HFF-Myc (cell line): ENCODE measurements around the gene LMX1B.

Source experiments
- DNase-seq: peaks from one replicate; pipeline ENCODE4 v3.0.0-alpha.2; 2011; ENCODE audit warnings: low read depth; ENCODE audit errors: extremely low read depth
- H3K4me3 ChIP-seq: replicated peaks from 2 replicates; pipeline ENCODE4 v1.5.1; 2011; ENCODE audit warnings: low read depth, mild to moderate bottlenecking, control low read depth, low read length
- TF ChIP-seq, protein P1 (sequence below): IDR thresholded peaks from 2 replicates; pipeline ENCODE4 v1.5.1; 2012; ENCODE audit warnings: mild to moderate bottlenecking, low read depth, low read length, control low read depth; ENCODE audit errors: missing control alignments

Gene LMX1B

GRCh38 chr9:126665644-126666035, 51.9 kb downstream of the LMX1B start:
- DNase-seq = no peak
- H3K4me3 ChIP-seq = no peak overlapping the region
- TF ChIP-seq, protein P1, sequence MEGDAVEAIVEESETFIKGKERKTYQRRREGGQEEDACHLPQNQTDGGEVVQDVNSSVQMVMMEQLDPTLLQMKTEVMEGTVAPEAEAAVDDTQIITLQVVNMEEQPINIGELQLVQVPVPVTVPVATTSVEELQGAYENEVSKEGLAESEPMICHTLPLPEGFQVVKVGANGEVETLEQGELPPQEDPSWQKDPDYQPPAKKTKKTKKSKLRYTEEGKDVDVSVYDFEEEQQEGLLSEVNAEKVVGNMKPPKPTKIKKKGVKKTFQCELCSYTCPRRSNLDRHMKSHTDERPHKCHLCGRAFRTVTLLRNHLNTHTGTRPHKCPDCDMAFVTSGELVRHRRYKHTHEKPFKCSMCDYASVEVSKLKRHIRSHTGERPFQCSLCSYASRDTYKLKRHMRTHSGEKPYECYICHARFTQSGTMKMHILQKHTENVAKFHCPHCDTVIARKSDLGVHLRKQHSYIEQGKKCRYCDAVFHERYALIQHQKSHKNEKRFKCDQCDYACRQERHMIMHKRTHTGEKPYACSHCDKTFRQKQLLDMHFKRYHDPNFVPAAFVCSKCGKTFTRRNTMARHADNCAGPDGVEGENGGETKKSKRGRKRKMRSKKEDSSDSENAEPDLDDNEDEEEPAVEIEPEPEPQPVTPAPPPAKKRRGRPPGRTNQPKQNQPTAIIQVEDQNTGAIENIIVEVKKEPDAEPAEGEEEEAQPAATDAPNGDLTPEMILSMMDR = no peak

DNA sequence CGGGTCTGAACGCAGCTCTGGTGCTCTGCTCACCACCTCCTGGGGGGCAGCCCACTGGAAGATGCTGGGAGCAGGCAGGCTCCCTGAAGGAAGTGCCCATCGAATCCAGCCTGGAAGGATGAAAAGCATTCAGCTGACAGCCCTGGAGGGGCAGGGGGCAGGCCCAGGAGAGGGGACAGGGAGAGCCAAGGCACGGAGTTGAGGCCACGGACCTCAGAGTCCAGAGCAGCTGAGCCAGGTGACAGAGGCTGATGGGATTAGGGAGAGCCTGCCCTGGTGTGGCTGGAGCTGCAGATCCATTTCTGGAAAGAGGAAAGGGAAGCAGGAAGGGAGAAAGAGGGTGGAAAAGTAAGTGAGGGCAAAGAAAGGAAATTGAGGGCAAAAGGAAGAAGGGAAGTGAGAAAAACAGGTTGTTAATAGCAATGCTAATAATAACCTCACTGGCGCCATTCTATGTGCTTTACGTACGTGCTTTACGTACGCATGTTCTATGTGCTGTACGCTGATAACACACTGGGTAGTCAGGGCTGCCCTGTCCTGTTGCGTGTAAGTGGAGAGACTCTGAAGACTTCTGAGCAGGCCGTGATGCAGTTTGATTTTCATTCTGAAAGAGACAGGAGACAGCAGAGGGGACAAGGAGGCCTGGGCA, 52.6 kb downstream of the LMX1B start:
- DNase-seq = no peak
- H3K4me3 ChIP-seq = no peak overlapping the region

DNA sequence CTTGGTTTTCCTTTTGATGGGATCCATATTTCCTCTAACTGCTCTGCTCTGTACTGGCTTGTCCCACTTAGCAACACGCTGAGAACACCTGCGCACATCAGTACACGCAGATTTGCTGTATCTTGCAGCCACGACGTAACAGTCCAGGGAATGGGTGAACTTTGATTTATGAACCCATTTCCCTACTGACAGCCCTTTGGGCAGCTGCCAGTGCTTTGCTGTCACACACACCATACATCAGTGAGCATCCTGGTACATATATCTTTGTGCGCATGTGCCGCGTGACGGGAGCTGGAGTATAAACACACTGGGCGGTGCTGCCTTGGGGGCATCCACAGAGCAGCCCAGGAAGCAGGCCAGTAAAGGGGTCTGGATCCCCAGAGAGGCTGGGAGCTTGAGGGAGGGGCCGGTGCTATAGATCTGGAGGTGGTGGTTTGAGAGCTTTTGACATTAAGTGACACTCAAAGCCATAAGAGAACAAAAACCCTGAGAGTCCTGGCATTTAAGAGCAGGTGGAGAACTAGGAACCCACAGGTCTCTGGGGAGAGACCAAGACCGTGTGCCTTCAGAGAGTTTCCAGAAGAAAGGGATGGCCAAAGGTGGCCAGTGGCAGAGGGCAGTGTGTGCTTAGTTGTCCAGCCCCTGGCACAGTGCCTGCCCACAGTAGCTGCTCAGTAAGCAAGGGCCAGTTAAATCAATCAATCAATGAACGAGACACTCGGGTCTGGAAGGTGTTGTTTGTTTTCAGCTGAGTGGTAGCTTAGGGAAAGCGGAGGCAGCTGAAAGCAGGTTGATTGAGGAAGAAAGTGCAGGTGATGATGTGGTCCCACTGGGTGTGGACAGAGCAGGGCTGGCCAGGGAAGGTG, 53.7 kb downstream of the LMX1B start:
- no peak for DNase-seq
- TF ChIP-seq, protein P1 = no peak
- no peak overlapping the region for H3K4me3 ChIP-seq

More for the DNA sequence above, 52.6 kb downstream of the LMX1B start:
- TF ChIP-seq, protein P1 = no peak

- no peak for DNase-seq
- TF ChIP-seq, protein P1 = no peak
Measured at GRCh38 chr9:126668058-126668457, 54.3 kb downstream of the LMX1B start.

GRCh38 chr9:126669108-126669507, 55.4 kb downstream of the LMX1B start:
- no peak overlapping the region for H3K4me3 ChIP-seq
- no peak for DNase-seq
- TF ChIP-seq, protein P1 = no peak

More at GRCh38 chr9:126668058-126668457, 54.3 kb downstream of the LMX1B start:
- H3K4me3 ChIP-seq = no peak overlapping the region

DNA sequence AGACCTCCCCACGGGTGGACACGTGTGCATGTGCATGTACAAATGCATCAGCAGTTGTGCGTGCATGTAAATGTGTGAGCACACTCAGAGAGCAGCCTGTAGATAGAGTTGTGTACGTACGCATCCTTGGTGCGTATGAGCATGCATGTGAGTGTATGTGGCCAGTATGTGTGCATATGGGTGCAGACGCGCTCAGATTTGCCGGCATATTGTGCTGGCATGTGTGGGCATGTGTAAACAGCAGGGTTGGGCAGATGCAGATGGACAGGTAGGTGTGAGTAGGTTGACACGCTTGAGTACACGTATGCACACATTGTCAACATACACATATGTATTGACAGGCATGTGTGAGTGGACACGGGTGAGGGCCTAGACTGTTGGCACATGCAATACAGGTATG, 56.5 kb downstream of the LMX1B start:
- H3K4me3 ChIP-seq = no peak overlapping the region
- DNase-seq = no peak
- TF ChIP-seq, protein P1 = no peak
